Activated T-helper 1 cell treated with anti-CD3 and anti-CD28 coated beads, Interleukin-2, amount 50 U/mL, for 16 hours (primary cell): ENCODE measurements around the gene AICDA.
"Not testable (repeated sequence)": the region's sequence is repeated elsewhere in the genome, so short reads cannot be mapped to it uniquely, and the experiment has no call there.

ENCODE experiments used
- DNase-seq, 2 donors: peaks; one replicate each; pipeline ENCODE4 v3.0.0-alpha.2; 2020; ENCODE audit warnings: low read depth in 1 of 2, low spot score in 1 of 2

Gene AICDA

DNA sequence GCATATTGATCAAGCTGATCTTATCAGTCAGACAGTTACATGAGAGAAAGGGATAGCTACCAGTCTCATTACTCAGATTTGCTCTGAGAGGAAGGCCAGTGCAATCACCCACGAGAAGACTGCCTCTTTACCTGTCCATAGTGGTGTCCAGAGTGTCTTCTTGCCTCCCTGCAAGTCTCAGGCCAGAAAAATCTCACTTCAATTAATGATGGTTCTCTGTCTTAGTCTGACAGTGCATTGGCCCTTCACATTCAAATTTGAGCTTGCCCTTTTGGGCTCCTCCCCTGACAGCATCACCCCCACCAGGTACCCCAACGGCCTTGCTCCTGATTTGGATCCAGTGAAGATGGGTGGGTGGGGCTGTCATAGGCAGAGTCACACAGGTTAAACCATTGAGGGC is at the start of gene AICDA:
Gene AICDA (minus strand): TSS at position 231 of the 400 bp plus-strand sequence. CDS start 92 bp downstream, at position 139.
- no peak for DNase-seq

DNA sequence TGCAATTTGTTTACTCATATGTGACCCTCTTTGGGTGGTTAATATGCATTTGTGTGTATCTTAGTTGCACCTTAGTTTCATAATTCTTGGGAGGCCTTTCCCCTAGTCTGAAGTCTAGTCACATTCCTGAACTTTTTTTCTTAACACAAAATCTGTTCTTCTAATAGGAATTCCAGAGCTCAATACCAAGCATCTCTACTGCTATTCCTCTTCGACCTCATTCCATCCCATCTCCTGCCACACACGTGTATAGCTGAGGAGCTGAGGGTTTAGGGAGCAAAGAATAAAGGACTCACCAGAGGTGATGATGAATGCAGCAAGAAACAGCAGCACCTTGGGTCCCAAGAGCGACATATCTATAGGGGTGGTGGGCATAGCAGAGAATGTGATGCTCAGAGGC is 49.1 kb upstream of the AICDA start:
- DNase-seq = no peak

DNA sequence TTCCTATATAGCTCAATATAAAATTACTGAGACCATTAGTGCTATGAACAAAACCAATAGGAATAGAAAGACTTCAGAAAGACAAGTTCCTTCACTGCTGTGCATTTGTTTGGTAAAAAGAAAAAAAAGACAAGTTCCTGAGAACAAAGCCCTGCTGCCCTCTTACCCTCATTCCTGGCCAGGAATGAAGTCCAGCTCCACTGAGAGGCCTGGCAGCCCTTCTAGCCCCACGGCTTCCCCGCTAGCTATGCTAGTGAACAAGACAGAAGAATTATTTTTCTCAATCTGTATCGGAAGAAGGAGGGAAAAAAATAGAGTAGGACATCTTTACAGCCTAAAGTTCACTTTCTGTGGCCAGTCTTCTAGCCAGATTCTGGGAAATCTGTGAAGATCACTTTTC is 48.4 kb upstream of the AICDA start:
- DNase-seq = no peak

DNA sequence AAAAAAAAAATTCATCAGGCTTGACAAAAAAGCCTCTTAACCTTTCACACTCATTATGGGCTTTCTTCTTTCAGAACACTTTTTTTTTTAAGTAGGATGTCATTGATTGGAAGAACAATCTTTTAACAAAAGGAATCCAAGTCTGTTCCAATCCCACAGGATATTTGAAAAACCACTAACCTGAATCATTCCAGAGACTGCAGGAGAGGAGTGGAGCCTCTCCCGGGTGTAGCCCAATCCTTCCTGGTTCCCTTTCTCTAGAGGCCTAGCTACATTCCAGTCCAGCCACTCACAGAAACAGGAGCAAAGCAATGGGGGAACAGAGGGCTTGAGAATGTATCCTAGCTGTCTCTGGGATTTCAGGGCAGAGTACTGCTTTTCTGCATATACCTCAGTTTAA is 45.7 kb upstream of the AICDA start:
- DNase-seq = no peak

DNA sequence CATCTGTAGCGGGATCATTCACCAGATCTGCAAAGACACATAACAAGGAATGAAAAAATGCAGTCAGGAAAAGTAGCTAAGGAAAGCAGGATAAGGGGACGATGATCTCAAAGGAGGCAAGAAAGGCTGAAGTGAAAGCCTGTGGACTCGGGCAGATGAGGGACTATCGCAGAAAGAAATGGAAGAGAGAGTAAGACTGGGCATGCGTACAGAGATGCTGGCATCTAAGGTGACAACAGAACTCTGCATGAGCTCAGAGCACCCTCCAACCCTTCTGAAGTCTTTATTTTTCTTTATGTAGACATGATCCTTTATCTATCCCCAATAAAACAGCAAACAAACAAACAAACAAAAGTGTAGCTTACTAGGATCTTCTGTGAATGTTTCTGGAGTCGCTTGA is 42.8 kb upstream of the AICDA start:
- DNase-seq = no peak

DNA sequence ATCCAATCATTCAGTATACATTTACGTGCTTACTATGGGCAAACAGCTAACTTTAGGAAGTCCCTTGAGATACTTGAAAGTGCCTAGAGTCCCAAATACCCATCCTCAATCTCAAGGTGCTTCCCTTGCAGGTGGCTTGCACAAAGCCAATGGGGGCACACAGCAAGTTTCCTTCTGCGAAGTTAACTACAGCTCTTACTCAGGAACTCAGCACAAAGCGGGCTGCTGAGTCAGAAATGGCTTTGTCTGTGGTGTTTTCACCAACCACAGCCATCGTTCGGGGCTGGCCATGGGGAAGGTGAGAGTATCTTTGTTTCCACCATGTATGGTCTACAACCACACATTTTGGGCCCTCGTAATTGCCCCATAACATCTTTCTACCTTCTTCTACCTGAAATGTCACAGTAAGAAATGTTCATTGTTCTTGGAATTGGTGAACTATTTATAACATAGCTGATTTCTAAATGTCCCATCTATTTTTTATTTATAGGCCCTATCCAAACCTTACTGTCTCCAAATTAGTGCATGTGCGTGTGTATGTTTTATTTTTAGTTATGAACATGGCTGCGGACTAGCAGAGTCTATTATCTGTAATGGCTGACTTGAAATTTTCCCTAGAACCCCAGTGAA is 36.0 kb upstream of the AICDA start:
- DNase-seq = peak; percentile 16 to 43

DNA sequence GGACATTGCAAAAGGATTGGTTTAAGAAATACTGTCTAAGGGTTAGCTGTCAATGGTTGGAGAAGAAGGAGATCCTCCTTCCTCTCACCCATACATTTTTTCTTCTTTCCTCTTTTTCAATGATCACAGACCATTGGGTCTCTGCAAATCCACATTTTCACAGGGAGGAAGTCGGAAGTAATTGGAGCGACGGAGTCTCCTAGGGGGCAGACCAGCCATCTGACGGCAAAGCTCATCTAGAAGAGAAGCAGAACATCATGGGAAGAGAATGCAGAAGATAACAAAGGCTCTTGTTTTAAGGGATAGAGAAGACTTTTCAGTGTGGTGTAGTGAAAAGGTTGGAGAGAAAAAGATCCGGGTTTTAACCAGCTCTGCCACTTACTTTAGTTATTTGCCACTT is 35.3 kb upstream of the AICDA start:
- DNase-seq = no peak

DNA sequence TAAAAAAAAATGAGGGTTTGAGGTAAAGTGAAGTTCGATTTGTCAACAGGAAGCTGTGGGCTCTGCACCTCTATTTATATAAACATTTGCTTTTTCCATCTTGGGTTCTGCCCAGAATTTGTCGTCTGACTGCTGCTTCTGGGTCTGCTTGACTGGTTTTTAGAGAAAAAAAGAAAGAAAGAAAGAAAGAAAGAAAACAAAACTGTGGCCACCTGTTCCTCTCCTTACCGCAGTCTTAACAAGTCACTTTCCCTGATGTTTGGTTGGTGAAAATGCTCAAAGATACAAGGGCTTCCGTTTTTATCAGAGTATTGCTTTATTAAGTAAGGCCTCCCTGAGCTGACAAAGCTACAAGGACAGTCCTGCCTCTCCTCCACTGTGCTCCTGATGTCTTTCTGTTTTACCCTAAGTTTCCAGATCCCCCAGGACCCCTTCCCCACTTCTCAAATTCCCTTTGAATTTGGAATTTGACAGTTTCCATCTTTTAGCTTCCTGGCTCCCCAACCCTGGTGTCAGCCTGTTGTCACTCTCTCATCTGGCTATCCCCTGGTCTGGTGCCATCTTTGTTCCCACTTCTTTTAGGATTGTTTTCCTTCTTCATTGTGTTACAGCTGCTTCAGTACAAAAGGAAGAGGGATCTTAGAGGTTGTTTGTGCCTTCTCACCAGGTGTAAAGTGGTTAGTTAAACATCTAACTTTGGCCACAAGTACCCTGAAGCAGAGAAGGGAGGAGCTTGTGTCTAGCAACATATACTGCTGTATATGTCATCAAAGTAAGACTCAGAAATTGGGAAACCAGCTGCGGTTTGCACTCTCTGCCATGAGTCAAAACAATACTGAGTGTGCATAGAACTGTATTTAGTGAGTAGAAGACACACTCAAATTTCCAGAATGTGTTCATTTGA is 31.9 kb upstream of the AICDA start:
- DNase-seq = peak in 1 of 2 donors; percentile 24

DNA sequence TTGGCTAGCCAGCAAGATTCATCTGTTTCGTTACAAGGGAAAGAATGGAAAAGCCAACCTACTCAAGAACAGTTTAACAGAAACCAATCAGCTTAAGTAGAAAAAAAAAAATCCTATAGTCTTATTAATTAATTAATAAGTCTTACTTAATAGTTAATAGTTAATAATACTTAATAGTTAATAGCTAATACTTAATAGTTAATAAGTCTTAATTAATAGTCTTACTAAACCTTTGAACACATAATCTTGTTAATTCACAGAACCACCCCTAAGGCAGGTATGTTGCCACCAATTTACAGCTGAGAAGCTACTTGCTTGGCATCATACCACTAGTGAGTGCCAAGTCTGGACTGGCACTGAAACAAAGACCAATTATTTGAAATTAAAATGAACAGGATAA is 30.1 kb upstream of the AICDA start:
- DNase-seq = no peak

DNA sequence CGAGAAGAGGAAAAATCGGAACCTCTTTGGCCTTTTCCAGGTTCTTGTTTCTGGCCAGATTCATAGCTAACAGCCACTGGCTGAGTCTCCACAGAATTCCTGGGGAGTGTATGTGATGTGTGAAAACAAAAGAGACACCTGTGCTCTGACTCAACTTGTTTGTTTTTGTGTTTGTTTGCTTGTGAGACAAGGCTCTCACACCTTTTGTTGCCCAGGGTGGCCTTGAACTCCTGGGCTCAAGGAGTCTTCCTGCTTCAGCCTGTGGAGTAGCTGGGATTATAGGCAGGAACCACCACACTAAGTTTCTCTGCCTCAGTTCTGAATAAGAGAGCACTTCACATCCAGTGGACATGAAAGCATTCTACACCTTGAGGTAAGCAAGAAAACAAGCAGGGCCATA is 27.3 kb upstream of the AICDA start:
- no peak for DNase-seq

DNA sequence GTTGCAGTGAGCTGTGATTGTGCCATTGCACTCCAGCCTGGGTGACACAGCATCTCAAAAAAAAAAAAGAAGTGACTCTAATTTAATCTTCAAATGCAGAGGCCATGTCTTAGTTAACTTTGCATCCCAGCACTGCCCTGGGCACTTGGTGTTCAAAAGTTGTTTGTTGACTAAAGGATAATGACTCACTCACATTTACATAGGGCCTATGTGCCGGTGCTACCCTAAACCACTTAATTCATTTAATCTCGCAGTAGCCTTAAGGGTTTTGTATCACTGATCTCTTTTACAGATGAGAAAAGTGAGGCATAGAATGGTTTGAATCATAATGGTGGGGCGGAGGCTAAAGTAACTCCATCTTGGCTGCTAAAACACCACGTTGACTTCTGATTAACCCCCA is 26.3 kb upstream of the AICDA start:
- no peak for DNase-seq

DNA sequence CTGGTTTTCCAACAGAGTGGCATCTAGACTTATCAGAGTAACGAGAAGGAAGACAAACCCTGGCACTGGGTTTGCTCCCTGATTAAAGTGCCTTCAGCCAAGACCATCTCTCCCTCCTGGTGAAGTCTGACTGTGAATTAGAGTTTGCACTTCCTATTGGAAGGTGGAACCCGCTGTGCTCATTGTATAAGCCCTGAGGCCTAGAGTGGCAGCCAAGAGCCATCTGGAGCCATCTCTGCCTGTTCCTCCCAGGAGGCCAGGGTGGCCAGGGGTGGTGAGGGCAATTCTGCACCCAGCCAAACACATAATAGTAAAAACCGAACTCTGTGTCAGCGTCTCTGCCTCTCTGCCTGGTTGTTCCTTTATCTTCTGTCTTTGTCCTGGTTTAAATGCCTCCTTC is 25.0 kb upstream of the AICDA start:
- DNase-seq = no peak

DNA sequence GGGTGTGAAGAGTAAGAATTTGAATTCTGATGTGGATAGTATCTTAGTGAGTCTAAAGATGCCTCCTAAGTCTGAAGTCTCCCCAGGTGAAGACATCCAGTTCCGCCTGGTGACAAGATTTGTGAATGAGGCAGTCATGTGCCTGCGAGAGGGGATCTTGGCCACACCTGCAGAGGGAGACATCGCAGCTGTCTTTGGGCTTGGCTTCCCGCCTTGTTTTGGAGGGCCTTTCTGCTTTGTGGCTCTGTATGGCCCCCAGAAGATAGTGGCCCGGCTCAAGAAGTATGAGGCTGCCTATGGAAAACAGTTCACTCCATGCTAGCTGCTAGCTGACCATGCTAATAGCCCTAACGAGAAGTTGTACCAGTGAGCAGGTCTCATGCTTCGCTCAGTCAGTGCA is 24.6 kb upstream of the AICDA start:
- no peak for DNase-seq

DNA sequence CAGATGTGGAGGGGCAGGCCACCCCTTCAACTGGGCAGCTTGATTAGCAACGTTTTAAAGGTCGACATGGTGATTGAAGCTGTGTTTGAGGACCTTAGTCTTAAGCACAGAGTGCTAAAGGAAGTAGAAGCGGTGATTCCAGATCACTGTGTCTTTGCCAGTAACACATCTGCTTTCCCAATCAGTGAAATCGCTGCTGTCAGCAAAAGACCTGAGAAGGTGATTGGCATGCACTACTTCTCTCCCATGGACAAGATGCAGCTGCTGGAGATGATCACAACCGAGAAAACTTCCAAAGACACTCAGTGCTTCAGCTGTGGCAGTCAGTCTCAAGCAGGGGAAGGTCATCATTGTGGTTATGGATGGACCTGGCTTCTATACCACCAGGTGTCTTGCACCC is 23.9 kb upstream of the AICDA start:
- DNase-seq = no peak

DNA sequence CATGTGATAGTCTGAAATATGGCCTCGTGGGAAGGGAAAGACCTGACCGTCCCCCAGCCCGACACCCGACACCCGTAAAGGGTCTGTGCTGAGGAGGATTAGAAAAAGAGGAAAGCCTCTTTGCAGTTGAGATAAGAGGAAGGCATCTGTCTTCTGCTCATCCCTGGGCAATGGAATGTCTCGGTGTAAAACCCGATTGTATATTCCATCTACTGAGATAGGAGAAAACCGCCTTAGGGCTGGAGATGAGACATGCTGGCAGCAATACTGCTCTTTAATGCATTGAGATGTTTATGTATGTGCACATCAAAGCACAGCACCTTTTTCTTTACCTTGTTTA is 23.3 kb upstream of the AICDA start:
- DNase-seq = not testable (repeated sequence)

DNA sequence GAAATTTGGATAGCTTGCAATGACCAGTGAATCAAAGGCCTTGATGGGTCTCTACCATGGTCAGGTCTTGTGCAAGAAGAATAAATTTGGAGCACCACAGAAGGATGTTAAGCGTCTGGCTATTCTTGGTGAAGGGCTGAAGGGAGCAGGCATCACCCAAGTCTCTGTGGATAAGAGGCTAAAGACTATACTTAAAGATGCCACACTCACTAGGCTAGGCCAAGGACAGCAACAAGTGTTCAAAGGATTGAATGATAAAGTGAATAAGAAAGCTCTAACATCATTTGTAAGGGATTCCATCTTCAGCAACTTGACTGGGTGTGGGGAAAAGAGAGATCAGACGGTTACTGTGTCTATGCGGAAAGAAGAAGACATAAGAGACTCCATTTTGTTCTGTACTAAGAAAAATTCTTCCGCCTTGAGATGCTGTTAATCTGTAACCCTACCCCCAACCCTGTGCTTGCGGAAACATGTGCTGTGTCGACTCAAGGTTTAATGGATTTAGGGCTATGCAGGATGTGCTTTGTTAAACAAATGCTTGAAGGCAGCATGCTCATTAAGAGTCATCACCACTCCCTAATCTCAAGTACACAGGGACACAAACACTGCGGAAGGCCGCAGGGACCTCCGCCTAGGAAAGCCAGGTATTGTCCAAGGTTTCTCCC is 22.8 kb upstream of the AICDA start:
- not testable (repeated sequence) for DNase-seq

DNA sequence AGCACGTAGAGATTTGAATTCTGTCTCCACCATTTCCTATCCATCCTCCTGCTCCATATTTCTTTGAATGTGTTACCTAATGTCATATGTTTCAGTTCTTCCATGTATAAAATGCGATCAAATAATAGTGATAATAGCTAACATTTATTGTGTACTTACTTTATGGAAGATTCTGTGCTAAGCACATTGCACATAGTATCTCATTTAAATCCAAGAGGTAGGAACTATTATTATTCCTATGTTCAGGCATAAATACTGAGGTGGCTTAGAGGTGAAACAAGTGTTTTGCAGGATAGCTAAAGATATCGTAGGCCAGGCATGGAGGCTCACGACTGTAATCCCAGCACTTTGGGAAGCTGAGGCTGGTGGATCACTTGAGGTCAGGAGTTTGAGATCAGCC is 17.5 kb upstream of the AICDA start:
- DNase-seq = no peak

DNA sequence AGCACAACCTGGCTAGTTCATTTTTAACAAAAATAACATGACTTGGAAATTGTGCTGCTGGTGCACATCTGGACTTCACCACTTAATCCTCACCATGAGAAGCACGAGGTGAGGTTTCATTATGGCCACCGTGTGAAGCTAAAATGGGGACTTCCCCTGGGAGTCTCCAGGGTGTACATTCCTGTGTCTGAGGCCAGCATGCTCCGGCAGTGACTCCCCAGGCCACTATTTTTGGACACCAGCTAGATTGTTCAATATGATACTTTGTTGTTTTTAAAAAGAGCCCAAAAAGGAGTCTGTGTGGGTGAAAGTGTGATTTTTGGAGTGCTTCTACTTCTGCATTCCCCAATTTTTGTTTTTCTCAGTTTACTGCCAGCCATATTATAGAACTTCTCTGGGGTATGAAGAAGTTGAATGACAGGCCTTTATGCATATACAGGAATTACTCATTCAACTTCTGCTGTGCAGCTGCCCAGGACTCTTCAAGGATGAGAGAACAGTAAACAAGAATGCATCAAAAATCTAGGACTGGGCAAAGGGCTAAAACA is 16.9 kb upstream of the AICDA start:
- DNase-seq = no peak

DNA sequence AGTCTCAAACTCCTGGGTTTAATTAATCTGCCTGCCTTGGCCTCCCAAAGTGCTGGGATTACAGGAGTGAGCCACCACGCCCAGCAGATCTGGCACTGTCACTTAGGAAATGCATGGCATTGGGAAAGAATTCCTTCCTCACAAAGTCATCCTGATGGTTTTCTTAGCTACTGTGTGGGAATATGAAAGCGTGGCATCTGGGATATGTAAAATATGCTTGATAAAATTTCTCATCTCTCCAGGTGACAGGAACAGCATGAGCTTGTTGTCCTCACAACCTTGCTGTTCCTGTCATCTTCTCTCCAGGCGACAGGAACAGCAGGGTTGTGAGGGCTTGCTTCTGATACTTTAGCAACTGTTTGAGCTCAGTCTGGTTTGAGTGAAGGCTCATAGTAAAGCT is 16.1 kb upstream of the AICDA start:
- DNase-seq = no peak

DNA sequence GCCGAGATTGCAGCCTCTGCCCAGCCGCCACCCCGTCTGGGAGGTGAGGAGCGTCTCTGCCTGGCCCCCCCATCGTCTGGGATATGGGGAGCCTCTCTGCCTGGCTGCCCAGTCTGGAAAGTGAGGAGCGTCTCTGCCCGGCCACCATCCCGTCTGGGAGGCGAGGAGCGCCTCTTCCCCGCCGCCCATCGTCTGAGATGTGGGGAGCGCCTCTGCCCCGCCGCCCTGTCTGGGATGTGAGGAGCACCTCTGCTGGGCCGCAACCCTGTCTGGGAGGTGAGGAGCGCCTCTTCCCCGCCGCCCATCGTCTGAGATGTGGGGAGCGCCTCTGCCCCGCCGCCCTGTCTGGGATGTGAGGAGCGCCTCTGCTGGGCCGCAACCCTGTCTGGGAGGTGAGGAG is 12.1 kb upstream of the AICDA start:
- not testable (repeated sequence) for DNase-seq

DNA sequence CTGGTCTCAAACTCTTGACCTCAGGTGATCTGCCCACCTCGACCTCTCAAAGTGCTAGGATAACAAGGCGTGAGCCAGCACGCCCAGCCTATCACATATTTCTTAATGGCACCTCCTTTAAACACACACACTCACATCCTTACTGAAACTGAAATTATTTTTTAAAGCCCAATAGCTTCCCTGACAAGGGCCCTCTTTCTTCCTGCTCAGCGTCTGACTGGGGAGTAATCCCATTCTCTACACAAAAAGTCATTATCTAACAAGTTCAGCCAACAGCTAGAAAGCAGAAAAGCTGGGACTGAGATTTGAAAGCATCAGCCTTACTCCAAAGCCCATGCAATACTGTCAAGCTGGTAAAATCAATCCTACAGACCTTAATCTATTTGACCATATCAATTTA is 10.0 kb upstream of the AICDA start:
- no peak for DNase-seq

DNA sequence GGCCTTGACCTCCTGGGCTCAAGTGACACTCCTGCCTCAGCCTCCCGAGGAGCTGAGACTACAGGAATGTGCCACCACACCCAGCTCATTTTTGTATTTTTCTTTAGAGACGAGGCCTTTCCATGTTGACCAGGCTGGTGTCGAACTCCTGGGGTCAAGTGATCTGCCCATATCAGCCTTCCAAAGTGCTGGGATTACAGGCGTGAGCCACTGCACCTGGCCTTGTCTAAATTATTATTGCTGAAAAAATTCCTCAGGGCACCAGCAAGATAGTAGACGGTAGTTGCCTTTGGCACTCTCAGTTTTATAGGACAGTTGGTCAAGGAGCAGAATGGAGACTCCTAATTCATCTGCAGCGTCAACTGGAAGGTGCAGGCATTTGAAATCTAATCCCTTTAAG is 2.5 kb upstream of the AICDA start:
- no peak for DNase-seq
